Gastrocnemius medialis (tissue), 4 donors: ENCODE data around the gene VWA3B. TPM values are rescaled to one million over a fixed set of nuclear protein-coding genes. Genes with fewer than 3 reads are reported as not detected.

ENCODE experiments used
- ATAC-seq, 2 donors: fragments of 150-250 bp; one replicate each; pipeline ENCODE4 v1.9.1; 2016
- DNase-seq, 2 donors: peaks; one replicate each; pipeline ENCODE4 v3.0.0-alpha.2; 2019
- H3K27ac ChIP-seq, 4 donors: fragments of 200-600 bp; sonication (generic); 1 replicate in 1 of 4; 2 replicates in 3 of 4; pipeline ENCODE4 v1.5.1; 2016 to 2018; ENCODE audit warnings: mild to moderate bottlenecking in 2 of 4, moderate library complexity in 1 of 4
- H3K27me3 ChIP-seq, 3 donors: fragments of 200-600 bp; sonication (generic) in 2 of 3; 1 replicate in 1 of 3; 2 replicates in 2 of 3; pipeline versions ENCODE4 v1.5.1 to v1.6.0; 2016 to 2019; ENCODE audit warnings: mild to moderate bottlenecking in 1 of 3, moderate library complexity in 1 of 3
- H3K36me3 ChIP-seq, 2 donors: fragments of 200-600 bp; sonication (generic) in 1 of 2; one replicate each; pipeline ENCODE4 v1.5.1; 2017 to 2018
- H3K4me1 ChIP-seq, 2 donors: fragments of 200-600 bp; sonication (generic) in 1 of 2; one replicate each; pipeline ENCODE4 v1.5.1; 2016 to 2017; ENCODE audit warnings: mild to moderate bottlenecking in 2 of 2
- H3K4me3 ChIP-seq, 4 donors: fragments of 200-600 bp; sonication (generic) in 3 of 4; 1 replicate in 1 of 4; 2 replicates in 3 of 4; pipeline ENCODE4 v1.5.1; 2016 to 2019; ENCODE audit warnings: mild to moderate bottlenecking in 2 of 4
- H3K9me3 ChIP-seq, 3 donors: fragments of 200-600 bp; sonication (generic) in 2 of 3; 1 replicate in 1 of 3; 2 replicates in 2 of 3; pipeline ENCODE4 v1.5.1; 2016 to 2019
- POLR2A ChIP-seq, 2 donors: fragments of 450-650 bp; IDR thresholded peaks; one replicate each; pipeline ENCODE4 v1.6.1; 2017; ENCODE audit warnings: antibody characterized with exemption in 2 of 2, mild to moderate bottlenecking in 2 of 2, moderate library complexity in 2 of 2
- in situ Hi-C, 4 donors: fragments of 200-750 bp; cut with MboI; loops; one replicate each; pipeline versions ENCODE4 v1.15.0 to v1.8.0; 2017; ENCODE audit warnings: low sequenced_read_pairs in 4 of 4
- intact Hi-C: fragments of 100-400 bp; cut with DNase I; formaldehyde crosslinking; loops from one replicate; pipeline ENCODE4 v1.15.1; 2023; ENCODE audit warnings: low total_unique reads
- total RNA-seq, 4 donors: library from RNA; depleted of rRNA; stranded (reverse); fragments of >200 nt; gene quantifications; one replicate each; pipeline versions ENCODE4 v1.1.0 to v1.2.3, GENCODE V29; 2016
- TF ChIP-seq, protein P1 (sequence below), 5 experiments: fragments of 450-650 bp in 3 of 5; fragments of 200-600 bp in 2 of 5; sonication (generic) in 2 of 5; IDR thresholded peaks in 4 of 5; conservative IDR thresholded peaks in 1 of 5; 1 replicate in 4 of 5; 2 replicates in 1 of 5; pipeline ENCODE4 v1.5.1; 2016 to 2019; ENCODE audit warnings: antibody characterized with exemption in 5 of 5, mild to moderate bottlenecking in 3 of 5, moderate library complexity in 3 of 5

VWA3B gene
- total RNA-seq, 4 donors from 2014 or later = not detected

DNA sequence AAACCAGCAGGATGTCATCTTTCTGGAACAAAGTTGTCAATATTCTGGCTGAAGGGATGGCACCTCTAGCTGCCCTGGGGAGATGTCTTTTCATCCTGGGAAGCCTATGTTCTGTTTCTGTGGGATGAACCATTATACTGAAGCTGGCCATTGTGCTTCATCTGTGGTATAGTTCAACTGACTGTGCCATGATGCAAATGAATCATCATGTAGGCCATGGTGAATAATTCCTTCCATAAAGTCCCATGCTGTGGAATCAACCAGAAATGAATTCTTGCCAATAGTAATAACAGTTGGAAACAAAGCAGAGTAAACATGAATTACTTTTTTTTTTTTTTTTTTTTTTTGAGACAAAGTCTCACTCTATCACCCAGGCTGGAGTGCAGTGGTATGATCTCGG lies 195.1 kb downstream of the VWA3B start:
- DNase-seq (no peak), ATAC-seq (no peak)
- no peaks in the 10 kb centered on the region for H3K4me1 ChIP-seq
- H3K27me3 ChIP-seq = peaks cover 0 to 8% (median 5%) of the 10 kb centered on the region in 3 donors
- intact Hi-C loops (no loop called here), in situ Hi-C loops (no loop called here)
- TF ChIP-seq, protein P1, sequence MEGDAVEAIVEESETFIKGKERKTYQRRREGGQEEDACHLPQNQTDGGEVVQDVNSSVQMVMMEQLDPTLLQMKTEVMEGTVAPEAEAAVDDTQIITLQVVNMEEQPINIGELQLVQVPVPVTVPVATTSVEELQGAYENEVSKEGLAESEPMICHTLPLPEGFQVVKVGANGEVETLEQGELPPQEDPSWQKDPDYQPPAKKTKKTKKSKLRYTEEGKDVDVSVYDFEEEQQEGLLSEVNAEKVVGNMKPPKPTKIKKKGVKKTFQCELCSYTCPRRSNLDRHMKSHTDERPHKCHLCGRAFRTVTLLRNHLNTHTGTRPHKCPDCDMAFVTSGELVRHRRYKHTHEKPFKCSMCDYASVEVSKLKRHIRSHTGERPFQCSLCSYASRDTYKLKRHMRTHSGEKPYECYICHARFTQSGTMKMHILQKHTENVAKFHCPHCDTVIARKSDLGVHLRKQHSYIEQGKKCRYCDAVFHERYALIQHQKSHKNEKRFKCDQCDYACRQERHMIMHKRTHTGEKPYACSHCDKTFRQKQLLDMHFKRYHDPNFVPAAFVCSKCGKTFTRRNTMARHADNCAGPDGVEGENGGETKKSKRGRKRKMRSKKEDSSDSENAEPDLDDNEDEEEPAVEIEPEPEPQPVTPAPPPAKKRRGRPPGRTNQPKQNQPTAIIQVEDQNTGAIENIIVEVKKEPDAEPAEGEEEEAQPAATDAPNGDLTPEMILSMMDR (IDR thresholded peaks at IDR 0.05 in 4 of 5, conservative IDR thresholded peaks at IDR 0.05 in 1 of 5) = no peak
- TF ChIP-seq POLR2A (IDR thresholded peaks at IDR 0.05) = no peak
- H3K9me3 ChIP-seq = no peaks in the 10 kb centered on the region
- no peak overlapping the region for H3K27ac ChIP-seq
- no peaks in the 10 kb centered on the region for H3K36me3 ChIP-seq
- no peak overlapping the region for H3K4me3 ChIP-seq

DNA sequence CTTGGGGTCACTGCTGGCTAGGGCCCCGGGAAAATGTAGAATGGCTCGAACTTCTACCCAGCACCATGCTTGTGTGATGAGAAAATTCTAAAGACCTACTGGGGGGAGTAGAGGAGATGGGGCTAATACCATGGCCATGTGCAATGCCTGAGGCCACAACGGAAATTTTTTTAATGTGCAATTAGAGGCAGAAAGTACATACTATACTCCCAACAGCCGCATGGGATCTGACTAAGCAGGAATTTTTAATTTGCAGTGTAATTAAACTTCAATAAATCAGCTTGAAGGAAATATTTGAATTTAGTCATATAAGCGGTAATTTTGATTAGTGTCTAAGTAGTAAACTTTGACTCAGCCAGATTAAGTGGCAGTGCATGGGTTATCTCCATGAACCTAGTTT lies 206.1 kb downstream of the VWA3B start:
- Histone ChIP-seq H3K4me3 (no peak overlapping the region), H3K9me3 (no peaks in the 10 kb centered on the region), H3K27me3 (no peaks in the 10 kb centered on the region), H3K36me3 (no peaks in the 10 kb centered on the region), H3K4me1 (no peaks in the 10 kb centered on the region), H3K27ac (no peak overlapping the region)
- intact Hi-C loops (no loop called here), in situ Hi-C loops (no loop called here)
- DNase-seq (no peak), ATAC-seq (no peak)
- TF ChIP-seq, protein P1 (IDR thresholded peaks at IDR 0.05 in 4 of 5, conservative IDR thresholded peaks at IDR 0.05 in 1 of 5) = no peak
- no peak for TF ChIP-seq POLR2A (IDR thresholded peaks at IDR 0.05)

DNA sequence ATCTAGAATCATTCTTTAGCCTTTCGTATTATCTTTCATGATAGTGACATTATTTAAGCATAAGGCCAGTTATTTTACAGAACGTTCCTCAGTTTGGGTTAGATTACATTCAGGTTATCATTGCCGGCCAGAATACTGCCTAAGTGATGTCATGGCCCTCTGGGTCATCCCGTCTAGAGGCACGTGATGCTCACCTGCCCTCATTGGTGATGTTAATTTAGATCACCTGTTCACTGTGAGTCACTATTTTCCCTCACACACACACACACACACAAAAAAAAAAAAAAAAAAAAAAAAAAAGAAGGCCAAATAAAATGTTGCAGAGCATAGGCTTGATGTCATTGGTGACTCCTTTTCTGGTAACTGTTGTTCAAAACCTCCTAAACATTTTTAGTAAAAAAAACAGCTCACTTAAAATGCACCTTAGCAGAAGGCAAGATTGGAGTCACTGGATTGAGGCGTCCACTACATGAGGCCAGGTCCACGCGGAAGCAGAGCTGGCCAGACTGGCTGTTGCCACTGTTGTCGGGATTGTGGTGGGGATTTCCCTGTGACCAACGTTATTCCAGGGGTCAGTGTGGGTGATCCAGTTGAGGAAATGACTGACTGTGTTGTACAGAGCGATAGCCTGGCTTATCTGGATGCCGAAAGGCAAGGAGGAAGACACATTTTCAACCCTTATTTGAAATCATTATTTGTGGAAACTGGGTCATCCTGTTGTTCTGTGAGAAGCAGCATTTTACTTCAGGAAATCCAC lies 207.1 kb downstream of the VWA3B start:
- no peaks in the 10 kb centered on the region for H3K36me3 ChIP-seq
- no peaks in the 10 kb centered on the region for H3K4me1 ChIP-seq
- no peak overlapping the region for H3K4me3 ChIP-seq
- DNase-seq (no peak), ATAC-seq (no peak)
- in situ Hi-C loops (no loop called here), intact Hi-C loops (no loop called here)
- H3K27ac ChIP-seq = no peak overlapping the region
- no peaks in the 10 kb centered on the region for H3K9me3 ChIP-seq
- no peaks in the 10 kb centered on the region for H3K27me3 ChIP-seq
- TF ChIP-seq, protein P1 (IDR thresholded peaks at IDR 0.05 in 4 of 5, conservative IDR thresholded peaks at IDR 0.05 in 1 of 5) = no peak
- no peak for TF ChIP-seq POLR2A (IDR thresholded peaks at IDR 0.05)

- in situ Hi-C loops = no loop called here
- intact Hi-C loops = no loop called here
- TF ChIP-seq, protein P1 (IDR thresholded peaks at IDR 0.05 in 4 of 5, conservative IDR thresholded peaks at IDR 0.05 in 1 of 5) = no peak
- TF ChIP-seq POLR2A (IDR thresholded peaks at IDR 0.05) = no peak
- Histone ChIP-seq H3K36me3 (no peaks in the 10 kb centered on the region), H3K27ac (no peak overlapping the region), H3K27me3 (no peaks in the 10 kb centered on the region), H3K9me3 (no peaks in the 10 kb centered on the region), H3K4me1 (no peaks in the 10 kb centered on the region), H3K4me3 (no peak overlapping the region)
- ATAC-seq = no peak
- no peak for DNase-seq
Measured at GRCh38 chr2:98294711-98295110, 207.7 kb downstream of the VWA3B start.

DNA sequence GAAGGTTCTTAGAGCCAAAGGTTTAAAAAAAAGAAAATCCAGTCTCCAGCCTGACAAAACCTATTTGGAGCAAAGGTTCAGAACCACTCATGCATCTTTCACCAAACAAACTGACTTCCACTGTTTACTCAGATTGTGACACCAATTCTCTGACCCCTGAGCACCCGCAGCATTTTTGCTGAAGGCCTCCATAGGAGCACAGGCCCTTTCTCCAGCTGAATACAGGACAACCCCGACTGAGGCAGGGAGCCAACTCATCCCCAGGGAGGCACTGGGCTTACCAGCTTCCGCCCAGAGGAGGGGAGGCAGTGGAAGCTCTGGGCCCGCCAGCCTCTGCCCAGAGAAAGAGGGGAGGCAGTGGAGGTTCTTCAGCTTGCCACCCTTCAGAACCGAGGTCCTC lies 208.3 kb downstream of the VWA3B start:
- Histone ChIP-seq H3K4me3 (no peak overlapping the region), H3K27ac (no peak overlapping the region), H3K36me3 (no peaks in the 10 kb centered on the region), H3K27me3 (no peaks in the 10 kb centered on the region), H3K9me3 (no peaks in the 10 kb centered on the region), H3K4me1 (no peaks in the 10 kb centered on the region)
- intact Hi-C loops (no loop called here), in situ Hi-C loops (no loop called here)
- TF ChIP-seq, protein P1 (IDR thresholded peaks at IDR 0.05 in 4 of 5, conservative IDR thresholded peaks at IDR 0.05 in 1 of 5) = no peak
- TF ChIP-seq POLR2A (IDR thresholded peaks at IDR 0.05) = no peak
- no peak for DNase-seq
- ATAC-seq = no peak
